Neutrophil (primary cell): ENCODE results near the gene OLA1.

Experiments used
- H3K27ac ChIP-seq: fragments of 200-600 bp; sonication (generic); 2 replicates; pipeline ENCODE4 v1.5.1; 2016; ENCODE audit warnings: mild to moderate bottlenecking, moderate library complexity
- H3K27me3 ChIP-seq: fragments of 200-600 bp; sonication (generic); 2 replicates; pipeline ENCODE4 v1.6.0; 2016; ENCODE audit warnings: mild to moderate bottlenecking
- H3K36me3 ChIP-seq: fragments of 200-600 bp; sonication (generic); 2 replicates; pipeline ENCODE4 v1.5.1; 2017
- H3K4me1 ChIP-seq, 2 experiments: fragments of 200-600 bp in 1 of 2; sonication (generic) in 1 of 2; 1 replicate in 1 of 2; 2 replicates in 1 of 2; pipeline versions ENCODE4 v1.5.1 to v1.6.1; 2013 to 2016; ENCODE audit warnings: low read depth in 1 of 2, low read length in 1 of 2, mild to moderate bottlenecking in 1 of 2, moderate library complexity in 1 of 2; ENCODE audit not compliant: control insufficient read depth in 1 of 2, insufficient read depth in 1 of 2
- H3K4me3 ChIP-seq, 2 experiments: fragments of 200-600 bp in 1 of 2; sonication (generic) in 1 of 2; 1 replicate in 1 of 2; 2 replicates in 1 of 2; pipeline ENCODE4 v1.5.1; 2013 to 2016; ENCODE audit warnings: low read depth in 1 of 2, low read length in 1 of 2, mild to moderate bottlenecking in 1 of 2, moderate library complexity in 1 of 2
- H3K9me3 ChIP-seq: fragments of 200-600 bp; sonication (generic); 2 replicates; pipeline ENCODE4 v1.5.1; 2016
- TF ChIP-seq, protein P1 (sequence below): fragments of 200-600 bp; sonication (generic); IDR thresholded peaks from 2 replicates; pipeline ENCODE4 v1.5.1; 2016; ENCODE audit warnings: antibody characterized with exemption

OLA1 gene

GRCh38 chr2:174158003-174158402, 90.3 kb downstream of the OLA1 start:
- no peaks in the 10 kb centered on the region for H3K9me3 ChIP-seq
- no peaks in the 10 kb centered on the region for H3K4me1 ChIP-seq
- H3K36me3 ChIP-seq = no peaks in the 10 kb centered on the region
- no peak overlapping the region for H3K4me3 ChIP-seq
- no peaks in the 10 kb centered on the region for H3K27me3 ChIP-seq
- TF ChIP-seq, protein P1, sequence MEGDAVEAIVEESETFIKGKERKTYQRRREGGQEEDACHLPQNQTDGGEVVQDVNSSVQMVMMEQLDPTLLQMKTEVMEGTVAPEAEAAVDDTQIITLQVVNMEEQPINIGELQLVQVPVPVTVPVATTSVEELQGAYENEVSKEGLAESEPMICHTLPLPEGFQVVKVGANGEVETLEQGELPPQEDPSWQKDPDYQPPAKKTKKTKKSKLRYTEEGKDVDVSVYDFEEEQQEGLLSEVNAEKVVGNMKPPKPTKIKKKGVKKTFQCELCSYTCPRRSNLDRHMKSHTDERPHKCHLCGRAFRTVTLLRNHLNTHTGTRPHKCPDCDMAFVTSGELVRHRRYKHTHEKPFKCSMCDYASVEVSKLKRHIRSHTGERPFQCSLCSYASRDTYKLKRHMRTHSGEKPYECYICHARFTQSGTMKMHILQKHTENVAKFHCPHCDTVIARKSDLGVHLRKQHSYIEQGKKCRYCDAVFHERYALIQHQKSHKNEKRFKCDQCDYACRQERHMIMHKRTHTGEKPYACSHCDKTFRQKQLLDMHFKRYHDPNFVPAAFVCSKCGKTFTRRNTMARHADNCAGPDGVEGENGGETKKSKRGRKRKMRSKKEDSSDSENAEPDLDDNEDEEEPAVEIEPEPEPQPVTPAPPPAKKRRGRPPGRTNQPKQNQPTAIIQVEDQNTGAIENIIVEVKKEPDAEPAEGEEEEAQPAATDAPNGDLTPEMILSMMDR = no peak
- no peak overlapping the region for H3K27ac ChIP-seq

DNA sequence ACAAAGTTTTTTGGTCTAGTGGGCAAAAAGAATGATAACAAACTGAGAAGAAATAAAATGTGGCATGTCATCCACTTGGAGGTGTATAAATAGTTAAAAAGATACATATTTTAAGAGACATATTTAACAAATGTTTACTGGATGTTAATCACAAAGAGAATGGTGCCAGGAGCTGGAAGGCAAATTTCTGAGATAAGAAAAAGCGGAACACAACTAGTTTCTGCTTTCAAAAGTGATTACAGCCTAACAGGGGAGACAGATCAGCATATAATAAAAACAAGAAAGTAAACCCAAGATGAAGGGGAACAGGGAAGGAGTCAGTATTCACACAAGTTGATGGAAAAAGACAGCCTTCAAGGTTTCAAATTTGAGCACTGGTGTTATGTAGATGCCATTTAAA, 91.3 kb downstream of the OLA1 start:
- no peaks in the 10 kb centered on the region for H3K9me3 ChIP-seq
- H3K27ac ChIP-seq = no peak overlapping the region
- H3K36me3 ChIP-seq = no peaks in the 10 kb centered on the region
- no peak overlapping the region for H3K4me3 ChIP-seq
- TF ChIP-seq, protein P1 = no peak
- H3K27me3 ChIP-seq = no peaks in the 10 kb centered on the region
- peaks cover 0 to 3% of the 10 kb centered on the region in 2 experiments for H3K4me1 ChIP-seq

DNA sequence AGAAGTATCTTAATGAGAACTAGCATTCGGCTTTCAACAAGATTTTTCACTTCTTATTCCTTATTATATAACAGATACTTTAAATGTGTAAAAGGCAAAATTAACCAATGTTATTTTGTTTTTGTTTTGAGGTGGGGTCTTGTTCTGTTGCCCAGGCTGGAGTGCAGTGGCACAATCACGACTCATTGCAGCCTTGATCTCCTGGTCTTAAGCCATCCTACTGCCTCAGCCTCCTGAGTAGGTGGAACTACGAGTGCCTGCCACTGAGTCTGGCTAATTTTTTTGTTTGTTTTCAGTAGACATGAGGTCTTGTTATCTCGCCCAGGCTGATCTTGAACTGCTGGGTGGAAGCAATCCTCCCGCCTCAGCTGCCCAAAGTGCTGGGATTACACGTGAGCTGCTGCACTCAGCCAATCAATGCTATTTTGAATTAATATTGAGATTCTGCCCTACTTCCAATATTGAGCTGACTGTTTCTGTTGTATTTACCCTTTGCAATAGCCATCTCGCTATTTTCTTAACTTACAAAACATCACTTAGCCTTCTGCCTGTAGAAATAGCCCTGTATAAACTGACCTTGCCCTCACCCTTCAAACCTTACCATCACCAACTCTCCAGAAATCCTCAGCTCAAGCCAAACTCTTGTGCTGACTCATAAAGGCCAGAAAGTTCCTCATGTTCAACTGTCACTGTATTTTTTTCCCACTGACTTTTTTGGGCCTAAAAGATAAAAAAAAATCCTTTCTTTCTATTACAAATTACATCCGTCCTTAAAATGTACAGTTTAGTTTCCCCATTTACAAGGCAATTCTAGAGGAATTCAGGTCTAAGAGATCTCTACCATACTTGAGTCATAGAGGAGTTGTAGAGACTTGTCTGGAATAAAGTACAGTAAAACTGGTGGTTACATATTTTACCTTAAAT, 94.3 kb downstream of the OLA1 start:
- Histone ChIP-seq H3K36me3 (no peaks in the 10 kb centered on the region), H3K27me3 (no peaks in the 10 kb centered on the region), H3K4me1 (peaks cover under 1 to 3% of the 10 kb centered on the region in 2 experiments), H3K27ac (no peak overlapping the region), H3K9me3 (no peaks in the 10 kb centered on the region), H3K4me3 (no peak overlapping the region)
- TF ChIP-seq, protein P1 = no peak

DNA sequence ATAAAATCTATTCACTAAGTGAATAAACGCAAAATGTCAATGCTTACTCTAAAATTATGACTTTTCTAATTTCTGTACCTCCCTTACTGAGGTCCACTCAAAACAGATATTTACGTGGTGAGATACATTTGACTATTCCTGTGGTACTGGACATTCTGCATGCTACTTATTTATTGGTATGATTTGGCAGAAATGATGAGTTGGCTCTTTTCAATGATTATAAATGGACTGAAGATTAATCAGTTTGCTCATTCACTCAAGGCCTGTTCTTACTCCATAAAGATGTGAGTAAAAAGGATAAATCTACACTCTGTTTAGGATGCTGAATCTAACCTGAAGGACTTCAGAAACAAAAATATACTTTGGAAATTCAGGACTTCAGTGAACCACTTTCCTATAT, 98.8 kb downstream of the OLA1 start:
- TF ChIP-seq, protein P1 = no peak
- H3K27ac ChIP-seq = no peak overlapping the region
- no peak overlapping the region for H3K4me3 ChIP-seq
- H3K9me3 ChIP-seq = no peaks in the 10 kb centered on the region
- no peaks in the 10 kb centered on the region for H3K27me3 ChIP-seq
- H3K4me1 ChIP-seq = peaks cover 13 to 14% of the 10 kb centered on the region in 2 experiments
- no peaks in the 10 kb centered on the region for H3K36me3 ChIP-seq

GRCh38 chr2:174148833-174149232, 99.5 kb downstream of the OLA1 start:
- TF ChIP-seq, protein P1 = no peak
- Histone ChIP-seq H3K36me3 (no peaks in the 10 kb centered on the region), H3K9me3 (no peaks in the 10 kb centered on the region)

More at GRCh38 chr2:174148833-174149232, 99.5 kb downstream of the OLA1 start:
- H3K4me3 ChIP-seq = no peak overlapping the region
- peak overlapping the region; percentile 32 for H3K27ac ChIP-seq
- peaks cover 13 to 14% of the 10 kb centered on the region in 2 experiments for H3K4me1 ChIP-seq
- H3K27me3 ChIP-seq = no peaks in the 10 kb centered on the region
